Parathyroid adenoma (tissue), 2 donors: Measurements from ENCODE around the gene TBR1.

ENCODE experiments used
- H2AFZ ChIP-seq: fragments of 300-600 bp; sonication (generic); one replicate; pipeline ENCODE4 v1.7.0; 2017; ENCODE audit warnings: antibody characterized with exemption, mild to moderate bottlenecking
- H3K27ac ChIP-seq: fragments of 300-600 bp; sonication (generic); one replicate; pipeline ENCODE4 v1.7.0; 2017
- H3K27me3 ChIP-seq: fragments of 300-600 bp; sonication (generic); one replicate; pipeline ENCODE4 v1.7.0; 2017; ENCODE audit warnings: low read length; ENCODE audit not compliant: control insufficient read depth, insufficient read depth
- H3K36me3 ChIP-seq: fragments of 300-600 bp; sonication (generic); one replicate; pipeline ENCODE4 v1.7.0; 2017; ENCODE audit warnings: low read length; ENCODE audit not compliant: control insufficient read depth, insufficient read depth
- H3K4me1 ChIP-seq: fragments of 300-600 bp; sonication (generic); one replicate; pipeline ENCODE4 v1.7.0; 2017; ENCODE audit warnings: control low read depth
- H3K4me2 ChIP-seq: fragments of 300-600 bp; sonication (generic); one replicate; pipeline ENCODE4 v1.7.0; 2017; ENCODE audit warnings: low read length
- H3K4me3 ChIP-seq: fragments of 300-600 bp; sonication (generic); one replicate; pipeline ENCODE4 v1.7.0; 2017; ENCODE audit warnings: low read depth, low read length
- H3K79me2 ChIP-seq: fragments of 300-600 bp; sonication (generic); one replicate; pipeline ENCODE4 v1.7.0; 2017; ENCODE audit warnings: control low read depth
- H3K9ac ChIP-seq: fragments of 300-600 bp; sonication (generic); one replicate; pipeline ENCODE4 v1.7.0; 2017; ENCODE audit warnings: mild to moderate bottlenecking
- H3K9me3 ChIP-seq: fragments of 300-600 bp; sonication (generic); one replicate; pipeline ENCODE4 v1.7.0; 2017; ENCODE audit warnings: low read length; ENCODE audit not compliant: control insufficient read depth
- CTCF ChIP-seq: fragments of 300-600 bp; sonication (generic); IDR thresholded peaks from one replicate; pipeline ENCODE4 v1.7.0; 2017; ENCODE audit warnings: antibody characterized with exemption, mild to moderate bottlenecking
- donor health status: primary hyperparathyroidism.

The TBR1 gene

DNA sequence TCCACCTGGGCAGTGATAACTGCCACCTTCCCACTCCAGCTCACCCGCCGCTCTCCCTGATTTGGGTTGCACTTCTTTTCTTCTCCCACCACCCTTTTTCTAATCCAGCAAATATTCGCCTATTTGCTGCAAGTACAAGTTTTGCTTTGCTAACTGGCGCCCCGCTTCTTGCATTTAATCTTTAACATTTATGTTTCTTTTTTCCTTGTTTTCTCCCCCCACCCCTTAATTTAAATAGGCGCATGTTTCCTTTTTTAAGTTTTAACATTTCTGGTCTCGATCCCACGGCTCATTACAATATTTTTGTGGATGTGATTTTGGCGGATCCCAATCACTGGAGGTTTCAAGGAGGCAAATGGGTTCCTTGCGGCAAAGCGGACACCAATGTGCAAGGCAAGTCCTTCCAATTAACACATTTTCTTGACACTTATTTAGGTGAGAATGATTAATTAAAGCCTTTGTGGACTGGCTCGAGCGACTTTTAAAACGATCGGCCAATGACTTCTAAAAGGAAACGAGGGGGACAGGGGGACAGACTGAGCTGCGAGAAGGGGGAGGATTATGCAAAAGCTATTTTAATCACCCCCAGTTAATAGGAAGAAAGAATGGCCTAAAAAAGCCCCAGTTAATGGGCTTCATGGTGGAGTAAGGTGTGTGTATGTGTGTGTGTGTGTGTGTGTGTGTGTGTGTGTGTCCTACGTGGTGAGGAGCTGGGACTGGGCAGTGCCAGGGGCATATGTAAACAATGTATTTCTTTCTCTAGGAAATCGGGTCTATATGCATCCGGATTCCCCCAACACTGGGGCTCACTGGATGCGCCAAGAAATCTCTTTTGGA lies 1.6 kb downstream of the TBR1 start:
- H3K4me1 ChIP-seq = peaks cover 3% of the 10 kb centered on the region
- H3K27me3 ChIP-seq = peaks cover 12% of the 10 kb centered on the region
- H3K4me3 ChIP-seq = no peak overlapping the region
- no peak for TF ChIP-seq CTCF
- no peaks in the 10 kb centered on the region for H3K79me2 ChIP-seq
- H3K9ac ChIP-seq = no peak overlapping the region
- H3K27ac ChIP-seq = no peak overlapping the region
- no peak overlapping the region for H3K4me2 ChIP-seq
- H2AFZ ChIP-seq = no peak overlapping the region
- no peaks in the 10 kb centered on the region for H3K9me3 ChIP-seq
- no peaks in the 10 kb centered on the region for H3K36me3 ChIP-seq

DNA sequence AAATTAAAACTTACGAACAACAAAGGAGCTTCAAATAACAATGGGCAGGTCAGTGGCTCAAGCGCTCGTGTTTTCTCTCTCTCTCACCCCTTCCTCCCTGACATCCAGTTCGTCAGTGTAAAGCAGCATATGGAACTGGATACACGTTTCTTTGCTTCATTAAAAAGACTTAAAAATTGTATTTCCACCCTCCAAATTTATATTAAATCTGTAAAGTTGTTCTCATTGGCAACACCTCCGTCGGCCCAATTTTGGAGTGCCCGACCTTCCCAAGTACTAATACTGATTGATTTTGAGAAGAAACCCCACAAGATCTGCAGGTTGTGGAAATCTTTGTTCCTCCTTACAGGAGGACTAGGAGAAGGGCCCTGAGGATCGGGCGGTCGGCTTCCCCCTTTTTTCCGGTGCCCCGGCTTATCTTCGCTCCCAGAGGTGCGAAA lies 2.2 kb downstream of the TBR1 start:
- H3K4me3 ChIP-seq = no peak overlapping the region
- H3K79me2 ChIP-seq = no peaks in the 10 kb centered on the region
- H3K9me3 ChIP-seq = no peaks in the 10 kb centered on the region
- no peak overlapping the region for H2AFZ ChIP-seq
- H3K27me3 ChIP-seq = peaks cover 18% of the 10 kb centered on the region
- H3K9ac ChIP-seq = no peak overlapping the region
- no peak overlapping the region for H3K27ac ChIP-seq
- no peaks in the 10 kb centered on the region for H3K36me3 ChIP-seq
- H3K4me1 ChIP-seq = peaks cover 3% of the 10 kb centered on the region
- no peak for TF ChIP-seq CTCF
- no peak overlapping the region for H3K4me2 ChIP-seq

GRCh38 chr2:161418715-161419637 lies 2.9 kb downstream of the TBR1 start:
- Histone ChIP-seq H3K36me3 (no peaks in the 10 kb centered on the region), H3K4me2 (no peak overlapping the region), H3K27ac (no peak overlapping the region), H2AFZ (no peak overlapping the region), H3K9ac (no peak overlapping the region), H3K9me3 (no peaks in the 10 kb centered on the region), H3K27me3 (peaks cover 18% of the 10 kb centered on the region), H3K4me3 (no peak overlapping the region), H3K79me2 (no peaks in the 10 kb centered on the region), H3K4me1 (peaks cover 3% of the 10 kb centered on the region)
- no peak for TF ChIP-seq CTCF

GRCh38 chr2:161419638-161420190 lies 3.6 kb downstream of the TBR1 start:
- Histone ChIP-seq H3K27ac (no peak overlapping the region), H2AFZ (no peak overlapping the region), H3K4me1 (peaks cover 3% of the 10 kb centered on the region), H3K27me3 (peaks cover 24% of the 10 kb centered on the region), H3K79me2 (no peaks in the 10 kb centered on the region), H3K4me2 (no peak overlapping the region), H3K4me3 (no peak overlapping the region), H3K36me3 (no peaks in the 10 kb centered on the region), H3K9me3 (no peaks in the 10 kb centered on the region), H3K9ac (no peak overlapping the region)
- no peak for TF ChIP-seq CTCF
